Upper lobe of left lung (tissue), 6 donors: Measurements from ENCODE around the gene DLL1. TPM values are rescaled to one million over a fixed set of nuclear protein-coding genes. Genes with fewer than 3 reads are reported as not detected.
A peak's percentile ranks its signal among the peaks of the same experiment; 100 is the strongest.
"Not testable (repeated sequence)": the region's sequence is repeated elsewhere in the genome, so short reads cannot be mapped to it uniquely, and the experiment has no call there.

Experiments used
- ATAC-seq, 2 donors: fragments of 200-7000 bp; cut with Tn5 transposase; one replicate each; pipeline ENCODE4 v1.9.1; 2022; ENCODE audit warnings: mild to moderate bottlenecking in 2 of 2, moderate library complexity in 2 of 2; ENCODE audit not compliant: low FRiP score in 2 of 2
- DNase-seq, 2 donors: peaks; one replicate each; pipeline ENCODE4 v3.0.0-alpha.2; 2019 to 2020
- H3K27ac ChIP-seq, 4 donors: fragments of 200-600 bp; sonication (generic); one replicate each; pipeline ENCODE4 v1.5.1; 2016 to 2019
- H3K27me3 ChIP-seq, 4 donors: fragments of 200-600 bp; sonication (generic); one replicate each; pipeline ENCODE4 v1.5.1; 2017 to 2019
- H3K36me3 ChIP-seq, 4 donors: fragments of 200-600 bp; sonication (generic); one replicate each; pipeline ENCODE4 v1.5.1; 2016 to 2019
- H3K4me1 ChIP-seq, 4 donors: fragments of 200-600 bp; sonication (generic); one replicate each; pipeline ENCODE4 v1.5.1; 2018 to 2019
- H3K4me3 ChIP-seq, 4 donors: fragments of 200-600 bp; sonication (generic); one replicate each; pipeline ENCODE4 v1.5.1; 2017 to 2019; ENCODE audit warnings: mild to moderate bottlenecking in 2 of 4, moderate library complexity in 1 of 4
- H3K9me3 ChIP-seq, 4 donors: fragments of 200-600 bp; sonication (generic); one replicate each; pipeline ENCODE4 v1.5.1; 2018 to 2019
- EP300 ChIP-seq, 4 donors: sonication (generic); formaldehyde crosslinking; IDR thresholded peaks; one replicate each; pipeline ENCODE4 v1.5.1; 2017; ENCODE audit warnings: antibody characterized with exemption in 4 of 4, control low read depth in 2 of 4
- POLR2A ChIP-seq, 4 donors: fragments of 450-650 bp; IDR thresholded peaks; one replicate each; pipeline ENCODE4 v1.5.1; 2016 to 2017; ENCODE audit warnings: antibody characterized with exemption in 4 of 4, mild to moderate bottlenecking in 2 of 4
- POLR2AphosphoS5 ChIP-seq, 2 donors: sonication (generic); formaldehyde crosslinking; IDR thresholded peaks; one replicate each; pipeline ENCODE4 v1.5.1; 2017; ENCODE audit warnings: antibody characterized with exemption in 2 of 2
- WGBS, 2 donors: methylation state at CpG; one replicate each; pipeline ENCODE4 v1.1.5; 2017 to 2018; 5-methylcytosine and 5-hydroxymethylcytosine counted together
- total RNA-seq, 6 donors: library from RNA; depleted of rRNA in 4 of 6; stranded (reverse); fragments of >200 nt in 4 of 6; gene quantifications; one replicate each; pipeline versions ENCODE4 v1.1.0 to v1.2.1, GENCODE V29; 2016 to 2021
- TF ChIP-seq, protein P1 (sequence below), 6 experiments: fragments of 450-650 bp in 4 of 6; fragments of 200-600 bp in 2 of 6; sonication (generic) in 2 of 6; IDR thresholded peaks; one replicate each; pipeline ENCODE4 v1.5.1; 2016 to 2019; ENCODE audit warnings: antibody characterized with exemption in 6 of 6
- donor health status: DM: no; HTN: no; CAD: no; lungs with moderate emphysema.
- donor health status: DM: no; HTN: yes; CAD: no; lungs with severe emphysema.

DLL1 gene, protein sequence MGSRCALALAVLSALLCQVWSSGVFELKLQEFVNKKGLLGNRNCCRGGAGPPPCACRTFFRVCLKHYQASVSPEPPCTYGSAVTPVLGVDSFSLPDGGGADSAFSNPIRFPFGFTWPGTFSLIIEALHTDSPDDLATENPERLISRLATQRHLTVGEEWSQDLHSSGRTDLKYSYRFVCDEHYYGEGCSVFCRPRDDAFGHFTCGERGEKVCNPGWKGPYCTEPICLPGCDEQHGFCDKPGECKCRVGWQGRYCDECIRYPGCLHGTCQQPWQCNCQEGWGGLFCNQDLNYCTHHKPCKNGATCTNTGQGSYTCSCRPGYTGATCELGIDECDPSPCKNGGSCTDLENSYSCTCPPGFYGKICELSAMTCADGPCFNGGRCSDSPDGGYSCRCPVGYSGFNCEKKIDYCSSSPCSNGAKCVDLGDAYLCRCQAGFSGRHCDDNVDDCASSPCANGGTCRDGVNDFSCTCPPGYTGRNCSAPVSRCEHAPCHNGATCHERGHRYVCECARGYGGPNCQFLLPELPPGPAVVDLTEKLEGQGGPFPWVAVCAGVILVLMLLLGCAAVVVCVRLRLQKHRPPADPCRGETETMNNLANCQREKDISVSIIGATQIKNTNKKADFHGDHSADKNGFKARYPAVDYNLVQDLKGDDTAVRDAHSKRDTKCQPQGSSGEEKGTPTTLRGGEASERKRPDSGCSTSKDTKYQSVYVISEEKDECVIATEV
- 10 to 100 TPM in 3 of 6 donors, 1 to 10 TPM in 3; 3.8 to 20.1 (median 10.2) TPM for total RNA-seq

DNA sequence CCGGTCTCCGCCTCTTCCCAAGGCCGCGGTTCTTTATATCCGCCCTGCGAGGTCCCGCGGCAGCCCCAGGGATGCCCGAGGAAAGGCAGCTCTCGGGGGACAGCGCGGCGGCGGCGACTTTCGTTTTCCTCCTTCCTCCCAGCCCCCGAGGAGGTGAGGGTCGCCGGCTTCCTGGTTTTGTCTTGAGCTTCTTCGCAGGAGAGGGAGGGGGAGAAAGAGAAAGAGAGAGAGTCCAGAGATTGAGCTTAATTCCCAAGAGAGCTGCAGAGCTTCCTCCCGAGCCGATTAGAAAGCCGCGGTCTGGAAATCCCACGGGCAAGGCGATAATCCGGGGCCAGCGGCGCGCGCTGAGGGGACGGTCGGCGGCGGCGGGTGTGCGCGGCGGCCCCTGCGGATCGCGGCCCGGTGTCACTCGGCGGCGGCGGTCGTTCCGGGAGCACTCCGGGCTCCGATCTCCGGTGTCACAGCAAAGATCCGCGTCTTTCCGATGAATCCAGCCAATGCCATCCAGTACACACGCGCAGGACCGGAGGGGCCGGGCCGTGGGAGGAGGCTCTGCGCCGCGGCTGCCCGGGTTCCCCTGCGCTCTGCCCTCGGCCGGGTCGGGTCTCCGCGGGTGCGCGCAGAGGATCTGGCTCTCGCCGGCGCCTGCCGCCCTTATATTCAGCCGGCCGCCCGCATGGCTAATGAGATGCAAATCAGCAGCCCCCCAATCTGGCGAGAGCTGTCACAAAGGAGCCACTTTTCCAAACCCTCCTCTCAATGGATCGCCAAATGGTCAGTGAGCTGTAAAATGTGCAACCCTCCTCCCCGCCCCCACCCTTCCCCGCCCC, at the start of gene DLL1:
TSS of gene DLL1 (minus strand) at position 783 of the 833 bp plus-strand sequence. CDS start 939 bp downstream, outside the sequence.
- DNase-seq (peak in 1 of 2 donors; percentile 92), ATAC-seq (peak in 1 of 2 donors; percentile 72)
- TF ChIP-seq POLR2A (IDR thresholded peaks at IDR 0.05) (peak in 2 of 4 donors; percentile 13 to 63), POLR2AphosphoS5 (IDR thresholded peaks at IDR 0.05) (peak; percentile 48 to 58), EP300 (IDR thresholded peaks at IDR 0.05) (no peak)
- TF ChIP-seq, protein P1, sequence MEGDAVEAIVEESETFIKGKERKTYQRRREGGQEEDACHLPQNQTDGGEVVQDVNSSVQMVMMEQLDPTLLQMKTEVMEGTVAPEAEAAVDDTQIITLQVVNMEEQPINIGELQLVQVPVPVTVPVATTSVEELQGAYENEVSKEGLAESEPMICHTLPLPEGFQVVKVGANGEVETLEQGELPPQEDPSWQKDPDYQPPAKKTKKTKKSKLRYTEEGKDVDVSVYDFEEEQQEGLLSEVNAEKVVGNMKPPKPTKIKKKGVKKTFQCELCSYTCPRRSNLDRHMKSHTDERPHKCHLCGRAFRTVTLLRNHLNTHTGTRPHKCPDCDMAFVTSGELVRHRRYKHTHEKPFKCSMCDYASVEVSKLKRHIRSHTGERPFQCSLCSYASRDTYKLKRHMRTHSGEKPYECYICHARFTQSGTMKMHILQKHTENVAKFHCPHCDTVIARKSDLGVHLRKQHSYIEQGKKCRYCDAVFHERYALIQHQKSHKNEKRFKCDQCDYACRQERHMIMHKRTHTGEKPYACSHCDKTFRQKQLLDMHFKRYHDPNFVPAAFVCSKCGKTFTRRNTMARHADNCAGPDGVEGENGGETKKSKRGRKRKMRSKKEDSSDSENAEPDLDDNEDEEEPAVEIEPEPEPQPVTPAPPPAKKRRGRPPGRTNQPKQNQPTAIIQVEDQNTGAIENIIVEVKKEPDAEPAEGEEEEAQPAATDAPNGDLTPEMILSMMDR (IDR thresholded peaks at IDR 0.05), result no peak
- Histone ChIP-seq H3K4me1 (peaks cover 48 to 87% (median 71%) of the 10 kb centered on the region in 4 donors), H3K27ac (peak within 1 kb of the TSS; percentile 60 to 90 (median 84)), H3K9me3 (no peaks in the 10 kb centered on the region), H3K27me3 (peaks cover 0 to 42% (median 29%) of the 10 kb centered on the region in 4 donors), H3K4me3 (peak within 1 kb of the TSS; percentile 62 to 88 (median 64)), H3K36me3 (no peaks in the 10 kb centered on the region)
- 0 to 1% methylated on average over 28 to 56 of the region's 83 CpGs for WGBS, 2 donors

DNA sequence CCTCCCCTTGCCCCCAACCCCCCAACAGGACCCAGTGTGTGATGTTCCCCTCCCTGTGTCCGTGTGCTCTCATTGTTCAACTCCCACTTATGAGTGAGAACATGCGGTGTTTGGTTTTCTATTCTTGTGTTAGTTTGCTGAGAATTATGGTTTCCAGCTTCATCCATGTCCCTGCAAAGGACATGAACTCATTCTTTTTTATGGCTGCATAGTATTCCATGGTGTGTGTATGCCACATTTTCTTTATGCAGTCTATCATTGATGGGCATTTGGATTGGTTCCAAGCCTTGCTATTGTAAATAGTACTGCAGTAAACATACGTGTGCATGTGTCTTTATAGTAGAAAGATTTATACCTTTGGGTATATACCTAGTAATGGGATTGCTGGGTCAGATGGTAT, 44.3 kb upstream of the DLL1 start:
- not testable (repeated sequence) for H3K27ac ChIP-seq, DNase-seq, ATAC-seq, H3K9me3 ChIP-seq, H3K4me1 ChIP-seq, H3K4me3 ChIP-seq, H3K27me3 ChIP-seq
- WGBS, 2 donors, result 93 to 94% methylated on average over 3 of the region's 3 CpGs
- H3K36me3 ChIP-seq, result peaks cover 10 to 51% (median 22%) of the 10 kb centered on the region in 4 donors

DNA sequence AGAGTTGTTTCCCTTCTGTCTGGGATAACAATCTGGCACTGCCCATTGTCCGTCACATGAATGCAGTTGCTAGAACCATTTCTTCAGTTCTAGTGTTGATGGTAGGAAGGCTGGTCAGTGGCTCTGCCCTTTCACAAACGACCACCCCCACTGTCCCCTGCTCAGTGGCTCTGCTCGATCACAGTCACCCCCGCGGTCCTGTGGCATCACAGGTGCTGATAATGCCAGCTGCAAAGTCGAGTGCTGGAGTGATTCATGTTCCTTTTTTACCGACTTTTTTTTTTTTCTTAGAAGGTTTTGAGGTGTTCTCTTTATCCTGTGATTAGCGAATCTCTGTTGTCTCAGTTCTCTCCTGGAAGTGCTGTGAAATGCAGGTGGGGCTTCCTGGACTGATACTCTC, 38.4 kb upstream of the DLL1 start:
- TF ChIP-seq POLR2A (IDR thresholded peaks at IDR 0.05) (no peak), POLR2AphosphoS5 (IDR thresholded peaks at IDR 0.05) (no peak), EP300 (IDR thresholded peaks at IDR 0.05) (no peak)
- TF ChIP-seq, protein P1 (IDR thresholded peaks at IDR 0.05), result no peak

DNA sequence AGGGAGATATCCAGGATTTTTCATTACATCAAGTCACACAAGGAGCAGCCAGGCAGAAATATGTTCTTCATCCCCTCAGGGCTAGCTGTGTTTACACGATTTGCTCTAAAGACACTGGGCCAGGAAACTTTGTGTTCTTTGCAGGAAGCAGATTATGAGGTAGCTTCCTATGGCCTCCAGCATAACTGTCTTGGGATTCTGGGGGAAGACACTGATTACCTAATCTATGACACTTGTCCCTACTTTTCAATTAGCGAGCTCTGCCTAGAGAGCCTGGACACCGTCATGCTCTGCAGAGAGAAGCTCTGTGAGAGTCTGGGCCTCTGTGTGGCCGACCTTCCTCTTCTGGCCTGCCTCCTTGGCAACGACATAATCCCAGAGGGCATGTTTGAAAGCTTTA, 26.8 kb upstream of the DLL1 start:
- ATAC-seq (no peak), DNase-seq (no peak)
- H3K27me3 ChIP-seq, result no peaks in the 10 kb centered on the region
- H3K27ac ChIP-seq, result peak overlapping the region; percentile 26 to 45 (median 30)
- peaks cover 0 to 27% (median 4%) of the 10 kb centered on the region in 4 donors for H3K36me3 ChIP-seq
- WGBS, 2 donors, result 55 to 56% methylated on average over 5 of the region's 5 CpGs
- H3K9me3 ChIP-seq, result no peaks in the 10 kb centered on the region
- H3K4me3 ChIP-seq, result no peak overlapping the region
- H3K4me1 ChIP-seq, result peaks cover 0 to 27% (median 5%) of the 10 kb centered on the region in 4 donors
- no peak for TF ChIP-seq POLR2A (IDR thresholded peaks at IDR 0.05)
- TF ChIP-seq EP300 (IDR thresholded peaks at IDR 0.05), result peak in 2 of 4 donors; percentile 89 to 91
- TF ChIP-seq, protein P1 (IDR thresholded peaks at IDR 0.05), result no peak
- TF ChIP-seq POLR2AphosphoS5 (IDR thresholded peaks at IDR 0.05), result peak; percentile 71 to 77

More for the DNA sequence above, 38.4 kb upstream of the DLL1 start:
- peak in 1 of 2 donors; percentile 22 for DNase-seq
- Histone ChIP-seq H3K27me3 (no peaks in the 10 kb centered on the region), H3K4me1 (no peaks in the 10 kb centered on the region), H3K27ac (no peak overlapping the region), H3K4me3 (no peak overlapping the region), H3K36me3 (peaks cover 13 to 87% (median 50%) of the 10 kb centered on the region in 4 donors), H3K9me3 (no peaks in the 10 kb centered on the region)
- WGBS, 2 donors, result 89 to 92% methylated on average over 8 of the region's 8 CpGs
- no peak for ATAC-seq
